ELF-1 (cell line): Measurements from ENCODE around the gene ADGRB3.

Source experiments
- DNase-seq: peaks from one replicate; pipeline ENCODE4 v3.0.0-alpha.2; 2016; ENCODE audit warnings: low read depth, low spot score

ADGRB3 gene

DNA sequence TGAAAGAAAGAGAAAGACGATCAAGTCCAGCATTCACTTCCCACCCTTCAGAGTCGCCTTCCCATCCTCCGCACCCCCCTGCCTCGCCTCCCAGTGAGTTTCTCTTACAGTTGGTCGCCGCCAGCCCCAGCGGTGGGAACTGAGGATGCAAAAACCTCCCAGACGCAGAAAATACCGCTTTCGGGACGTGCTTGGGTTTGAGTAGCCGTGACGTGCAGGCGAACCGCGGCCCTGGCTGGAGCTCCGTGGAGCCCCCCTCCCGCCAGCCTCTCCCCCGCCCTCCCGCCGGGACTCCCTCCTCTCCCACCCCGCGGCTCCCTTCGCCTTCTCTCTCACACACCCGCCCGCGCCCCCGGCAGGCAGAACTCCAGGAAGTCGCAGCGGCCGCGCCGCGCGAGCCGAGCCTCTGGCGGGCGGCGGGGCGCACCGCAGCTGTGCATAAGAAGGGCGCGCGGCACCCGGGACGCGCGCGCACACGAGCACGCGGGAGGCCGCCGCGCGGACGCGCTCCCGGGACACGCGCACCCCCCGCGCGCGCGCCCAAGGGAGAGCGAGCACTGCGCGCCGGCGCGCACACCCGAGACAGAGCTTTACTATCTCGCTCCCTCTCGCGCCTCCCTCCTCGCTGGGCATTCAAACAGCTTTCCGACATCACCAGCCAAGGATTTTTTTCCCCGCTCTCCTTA, at the start of gene ADGRB3:
Gene ADGRB3 (plus strand): TSS at position 557 of the 686 bp plus-strand sequence. CDS start 3,394 bp downstream, outside the sequence.
- peak; percentile 62 for DNase-seq

DNA sequence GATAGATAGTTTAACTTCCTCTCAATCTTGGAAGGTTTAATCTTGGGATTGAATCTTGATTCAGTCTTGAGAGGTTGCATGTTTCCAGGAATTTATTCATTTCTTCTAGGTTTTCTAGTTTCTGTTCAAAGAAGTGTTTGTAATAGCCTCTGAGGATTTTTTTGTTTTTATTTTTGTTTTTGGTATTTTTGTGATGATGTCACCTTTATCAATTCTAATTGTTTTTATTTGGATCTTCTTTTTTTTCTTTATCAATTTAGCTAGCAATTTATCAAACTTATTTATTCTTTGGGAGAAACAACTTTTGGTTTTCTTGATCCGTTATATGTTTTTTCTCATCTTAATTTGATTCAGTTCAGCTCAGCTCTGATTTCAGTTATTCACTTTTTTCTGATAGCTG, 41.5 kb upstream of the ADGRB3 start:
- DNase-seq: no peak

DNA sequence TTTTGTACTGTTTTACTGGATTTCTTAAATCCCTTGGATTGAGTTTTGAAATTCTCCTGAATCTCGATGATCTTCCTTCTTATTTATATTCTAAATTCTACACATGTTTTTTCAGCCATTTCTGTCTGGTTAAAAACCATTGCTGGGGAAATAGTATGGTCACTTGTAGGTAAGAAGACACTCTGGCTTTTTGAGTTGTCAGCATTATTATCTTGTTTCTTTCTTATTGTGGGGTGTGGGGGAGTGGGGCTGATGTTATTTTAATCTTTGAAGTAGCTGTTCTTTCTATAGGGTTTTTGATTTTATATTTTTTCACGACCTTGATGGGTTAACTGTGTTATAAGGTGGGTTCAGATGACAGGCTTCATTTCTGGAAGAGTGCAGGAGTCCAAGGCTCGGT, 37.4 kb upstream of the ADGRB3 start:
- no peak for DNase-seq

DNA sequence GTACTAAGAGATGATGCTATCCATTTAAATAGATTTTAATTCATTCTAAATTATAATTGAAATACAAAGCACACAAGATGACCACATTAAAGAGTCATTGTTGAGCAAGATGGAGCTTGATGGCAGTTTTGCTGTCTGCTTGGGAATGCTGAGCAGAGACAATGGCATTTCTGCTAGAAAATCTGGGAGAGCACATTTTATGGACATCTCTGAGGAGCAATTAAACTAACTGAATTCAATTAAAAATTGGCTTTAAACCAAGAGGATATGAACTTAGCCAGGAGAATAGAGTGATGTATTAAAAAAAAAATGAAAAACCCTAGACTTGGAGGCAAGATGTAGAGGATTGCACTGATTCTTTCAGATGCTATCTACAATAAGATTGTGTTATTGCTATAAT, 19.1 kb upstream of the ADGRB3 start:
- DNase-seq: no peak

DNA sequence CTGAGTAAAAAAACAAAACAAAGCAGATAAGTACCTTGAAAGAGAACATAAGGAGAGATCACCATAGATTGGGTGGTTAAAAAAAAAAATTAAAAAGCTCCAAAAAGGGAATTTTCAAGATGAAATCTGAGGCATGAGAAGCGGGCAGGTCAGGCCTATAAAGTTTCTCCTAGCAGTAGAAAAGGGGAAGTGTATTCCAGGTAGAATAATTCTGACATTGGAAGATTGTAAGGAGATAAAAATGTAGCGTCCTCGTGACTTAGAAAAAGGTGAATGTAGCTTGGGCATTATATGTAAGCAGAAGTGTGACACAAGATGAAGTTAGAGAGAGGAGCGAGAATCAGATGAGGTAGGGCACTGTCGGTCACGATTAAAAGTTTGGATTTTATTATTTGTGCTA, 9.1 kb upstream of the ADGRB3 start:
- DNase-seq: no peak

DNA sequence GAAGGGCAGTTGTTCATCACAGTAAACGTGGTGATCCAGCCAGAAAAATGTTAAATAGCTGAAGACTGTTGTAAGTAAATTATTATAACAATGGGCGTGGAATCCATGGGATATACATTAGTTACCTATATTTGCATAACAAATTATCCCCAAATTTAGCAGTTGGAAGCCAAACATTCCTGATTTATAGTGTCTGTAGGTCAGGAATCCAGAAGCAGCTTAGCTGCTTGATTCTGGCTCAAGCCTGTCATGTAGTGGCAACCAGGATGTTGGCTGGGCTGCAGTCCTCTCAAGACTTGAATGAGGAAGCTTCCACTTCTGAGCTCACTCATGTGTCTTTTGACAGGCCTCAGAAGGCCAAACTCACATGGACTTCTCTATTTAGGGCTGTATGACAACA, 6.9 kb upstream of the ADGRB3 start:
- no peak for DNase-seq

DNA sequence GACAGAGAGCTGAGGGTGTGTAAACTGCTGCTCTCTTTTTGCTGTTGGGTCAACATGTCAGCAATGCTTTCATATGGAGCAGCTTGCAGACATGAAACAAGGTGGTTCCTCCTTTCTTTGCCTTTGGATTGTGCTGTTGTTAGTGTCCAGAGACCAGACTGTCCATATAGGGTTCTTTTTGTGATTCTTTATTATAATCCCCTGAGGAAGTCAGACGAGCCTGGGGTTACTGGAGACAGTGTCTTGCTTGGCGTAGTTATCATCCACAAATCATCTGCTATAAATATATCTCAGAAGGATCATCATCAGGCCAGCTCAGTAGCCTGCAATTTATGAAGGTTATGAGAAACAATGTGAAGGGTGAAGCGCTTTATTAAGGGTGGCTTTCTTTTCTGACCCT, 2.3 kb upstream of the ADGRB3 start:
- no peak for DNase-seq

DNA sequence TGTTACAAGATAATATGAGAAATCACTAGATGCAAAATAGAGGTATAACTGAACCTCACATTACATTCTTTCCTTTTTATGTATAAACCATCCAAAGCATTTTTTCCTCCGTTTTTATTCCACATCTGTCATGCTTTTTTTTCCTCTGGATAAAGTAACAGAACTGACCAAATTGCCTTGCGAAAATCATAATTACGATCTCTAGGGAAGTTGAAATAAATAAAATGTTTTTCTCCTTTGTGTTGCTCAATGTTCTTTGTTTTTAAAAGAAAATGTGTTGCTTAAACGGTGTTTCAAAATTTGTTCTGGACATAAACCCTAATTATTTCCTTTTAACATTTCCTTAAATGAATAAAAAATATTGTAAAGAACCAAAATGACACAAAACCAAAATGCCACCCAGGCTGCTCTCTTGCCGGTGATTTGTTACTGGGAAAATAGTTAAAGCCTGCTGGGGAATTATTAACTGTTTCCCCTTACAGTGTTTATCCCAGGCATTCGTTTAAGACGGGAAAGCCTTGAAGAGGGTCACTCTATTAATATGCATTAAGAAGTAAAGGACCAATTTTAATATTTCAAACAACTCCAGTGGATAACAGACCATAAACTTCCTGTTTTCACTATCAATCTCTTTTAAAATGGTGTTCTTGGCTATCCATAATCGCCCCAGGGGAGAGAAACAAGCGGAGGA, 1.7 kb upstream of the ADGRB3 start:
- DNase-seq: no peak

DNA sequence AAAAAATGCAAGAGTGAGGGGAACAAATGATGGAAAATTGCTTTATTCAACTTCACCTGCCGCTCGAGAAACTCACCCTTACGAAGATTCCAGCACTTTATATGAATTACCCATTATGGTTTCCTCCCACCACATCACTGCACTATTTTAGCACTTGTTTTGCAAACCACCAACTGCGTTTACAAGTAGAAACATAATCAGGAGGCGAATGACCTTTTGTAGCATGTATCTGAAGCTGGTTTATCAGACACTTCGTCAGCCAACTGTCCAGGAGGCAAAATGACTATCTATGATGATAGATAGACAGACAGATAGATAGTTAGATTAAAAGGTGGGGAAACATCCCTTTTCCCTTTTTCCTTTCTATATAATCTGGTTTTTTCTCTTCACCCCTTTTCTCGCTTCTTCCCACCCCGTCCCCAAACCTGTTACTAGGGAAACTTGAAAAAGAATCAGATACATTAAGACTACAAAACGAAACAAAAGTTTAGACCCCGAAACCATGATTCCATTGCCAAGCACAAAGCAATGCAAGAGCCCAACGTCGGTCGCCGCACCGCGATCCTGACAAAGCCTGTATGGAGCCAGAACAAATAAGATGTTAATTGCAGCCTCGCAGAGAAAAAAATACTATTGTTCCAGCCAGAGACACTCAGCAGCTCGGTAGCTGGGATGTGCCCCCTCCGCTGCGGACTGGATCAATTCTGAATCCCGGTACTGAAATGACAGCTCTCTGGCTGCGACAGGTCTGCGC, 933 bp upstream of the ADGRB3 start:
- DNase-seq: no peak

DNA sequence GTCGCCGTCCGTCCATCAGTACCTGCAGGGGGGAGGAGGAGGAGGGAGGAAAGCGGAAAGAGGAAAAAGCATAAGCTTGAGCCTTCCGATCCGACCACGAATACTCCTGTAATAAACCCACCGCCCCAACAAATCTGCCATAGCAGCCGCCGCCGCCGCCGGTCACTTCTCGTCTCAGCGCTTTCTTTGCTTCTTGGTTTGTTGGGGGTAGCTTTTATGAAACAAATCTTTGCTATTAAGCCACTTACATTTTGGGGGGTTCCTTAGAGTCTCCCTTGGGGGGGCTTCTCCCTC, 277 bp downstream of the ADGRB3 start:
- DNase-seq: no peak

DNA sequence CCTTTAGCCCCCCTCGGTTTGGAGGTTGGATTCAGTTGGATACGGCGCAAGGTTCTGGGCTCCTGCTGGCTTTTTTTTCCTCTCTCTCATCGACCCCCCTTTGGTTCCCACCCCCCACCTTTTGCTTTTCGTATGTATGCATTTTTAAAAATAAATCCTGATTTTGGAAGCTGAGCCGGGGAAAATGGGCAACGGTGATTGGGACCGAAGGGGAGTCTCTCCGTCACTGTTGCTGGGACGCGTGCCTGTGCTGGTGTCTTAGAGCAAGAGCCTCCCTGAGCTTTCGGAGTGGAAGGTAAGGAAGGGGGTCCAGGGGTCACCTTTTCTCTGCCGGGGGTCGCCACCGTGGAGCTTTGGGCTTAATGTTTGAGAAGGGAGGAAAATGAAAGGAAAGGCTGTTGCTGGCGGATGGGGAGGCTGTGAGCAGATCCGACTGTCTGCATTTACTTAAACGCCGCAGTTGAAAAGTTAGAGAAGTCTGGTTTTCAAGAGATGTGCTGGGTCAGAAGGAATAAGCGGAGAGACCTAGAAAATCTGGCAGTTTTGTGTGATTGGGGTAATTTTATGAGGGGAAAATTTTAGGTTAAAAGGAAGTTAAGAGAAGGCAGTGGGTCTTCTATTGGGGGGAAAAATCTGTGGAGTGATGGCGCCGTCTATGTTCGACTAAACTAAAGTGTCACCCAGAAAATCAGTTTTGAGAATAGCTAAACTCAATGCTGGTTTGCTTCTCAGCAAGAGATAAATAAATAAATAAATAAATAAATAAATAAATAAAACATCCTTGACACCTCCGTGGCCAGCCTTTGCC, 828 bp downstream of the ADGRB3 start:
- peak; percentile 23 for DNase-seq

DNA sequence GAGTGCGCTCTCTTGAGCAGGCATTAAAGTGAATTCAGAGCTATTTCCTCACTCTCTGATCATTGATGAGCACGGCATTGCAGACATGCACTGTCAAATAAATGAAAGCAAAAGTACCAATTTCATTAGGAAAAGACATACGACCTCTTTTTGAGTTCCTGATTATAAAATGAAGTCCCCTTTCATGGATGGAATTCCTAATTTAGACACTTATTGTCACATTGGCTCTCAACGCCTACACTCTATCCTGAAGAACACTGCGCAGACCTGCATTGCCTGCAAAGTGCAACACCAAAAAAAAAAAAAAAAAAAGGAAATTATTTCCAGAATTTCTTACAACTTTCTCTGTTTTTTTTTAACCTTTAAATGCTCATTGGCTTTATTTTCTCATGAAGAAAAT, 1.6 kb downstream of the ADGRB3 start:
- no peak for DNase-seq

DNA sequence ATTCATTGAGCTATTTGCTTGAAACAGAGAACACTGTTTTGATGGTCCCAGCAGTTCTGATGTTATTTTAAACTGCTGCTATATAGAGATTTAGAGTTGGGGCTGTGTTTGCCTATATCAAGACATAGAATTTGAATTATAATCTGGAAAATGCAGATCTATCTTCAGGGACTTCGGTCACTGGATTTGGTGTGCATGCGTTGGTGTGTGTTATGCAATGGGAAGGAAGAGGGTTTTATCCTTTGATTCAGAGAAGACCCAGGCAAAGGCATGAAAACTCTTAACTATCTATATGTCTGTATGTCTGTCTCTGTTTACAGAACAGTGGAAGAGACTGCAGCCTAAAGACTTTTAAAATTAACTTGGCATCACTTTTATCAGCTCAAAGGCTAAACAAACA, 2.0 kb downstream of the ADGRB3 start:
- no peak for DNase-seq

DNA sequence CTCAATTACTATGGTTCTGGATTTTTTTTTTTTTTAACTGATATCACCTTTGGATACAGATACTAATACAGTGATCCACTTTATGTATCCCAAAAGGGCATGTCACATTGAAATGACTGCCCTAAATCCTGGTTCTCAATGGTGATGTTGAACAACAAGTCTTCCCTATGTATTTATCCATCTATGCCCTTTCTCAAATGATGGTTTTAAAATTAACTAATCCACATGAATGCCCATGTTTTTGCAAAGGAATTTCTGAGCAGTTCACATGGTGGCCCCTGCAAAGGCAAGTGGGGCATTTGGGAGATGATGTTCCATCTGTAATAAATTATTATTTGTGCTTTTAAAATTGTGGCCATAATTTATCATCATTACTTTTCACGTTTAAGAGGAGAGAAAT, 2.7 kb downstream of the ADGRB3 start:
- DNase-seq: no peak

DNA sequence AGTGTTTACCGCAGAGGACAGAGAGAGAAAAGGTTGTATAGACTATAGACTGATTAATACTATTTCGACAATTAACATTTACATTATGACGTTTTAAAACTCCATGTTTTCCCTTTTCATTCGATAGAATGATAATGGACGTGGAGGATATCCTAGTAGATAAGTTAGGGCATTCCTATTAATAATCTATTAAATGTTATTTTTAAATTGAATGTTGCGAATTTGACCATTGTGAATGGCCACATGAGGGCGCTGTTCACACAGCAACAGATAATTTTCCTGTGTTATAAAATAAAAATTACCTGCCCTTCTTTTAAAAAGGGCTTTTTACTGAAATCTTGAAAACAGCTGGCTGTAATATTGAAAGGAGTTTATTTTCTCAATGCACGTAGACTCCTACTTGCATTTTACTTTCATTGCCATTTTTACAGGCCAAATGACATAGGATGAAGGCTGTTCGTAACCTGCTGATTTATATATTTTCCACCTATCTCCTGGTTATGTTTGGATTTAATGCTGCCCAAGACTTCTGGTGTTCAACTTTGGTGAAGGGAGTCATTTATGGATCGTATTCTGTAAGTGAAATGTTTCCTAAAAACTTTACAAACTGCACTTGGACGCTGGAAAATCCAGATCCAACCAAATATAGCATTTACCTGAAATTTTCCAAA, 3.3 kb downstream of the ADGRB3 start:
- DNase-seq: no peak

DNA sequence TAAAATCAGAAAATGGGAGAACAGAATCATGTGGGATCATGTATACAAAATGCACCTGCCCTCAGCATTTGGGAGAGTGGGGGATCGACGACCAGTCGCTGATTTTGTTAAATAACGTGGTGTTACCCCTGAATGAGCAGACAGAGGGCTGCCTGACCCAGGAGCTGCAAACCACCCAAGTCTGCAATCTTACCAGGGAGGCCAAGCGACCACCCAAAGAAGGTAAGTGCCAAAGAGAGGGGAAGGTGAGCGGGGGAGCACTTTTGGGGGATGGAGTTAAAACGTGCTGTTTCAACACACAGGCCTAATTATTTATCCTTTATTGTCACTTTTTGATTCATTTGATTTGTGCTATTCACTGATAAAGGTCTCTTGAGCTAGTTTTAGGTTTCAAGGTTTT, 4.1 kb downstream of the ADGRB3 start:
- no peak for DNase-seq

DNA sequence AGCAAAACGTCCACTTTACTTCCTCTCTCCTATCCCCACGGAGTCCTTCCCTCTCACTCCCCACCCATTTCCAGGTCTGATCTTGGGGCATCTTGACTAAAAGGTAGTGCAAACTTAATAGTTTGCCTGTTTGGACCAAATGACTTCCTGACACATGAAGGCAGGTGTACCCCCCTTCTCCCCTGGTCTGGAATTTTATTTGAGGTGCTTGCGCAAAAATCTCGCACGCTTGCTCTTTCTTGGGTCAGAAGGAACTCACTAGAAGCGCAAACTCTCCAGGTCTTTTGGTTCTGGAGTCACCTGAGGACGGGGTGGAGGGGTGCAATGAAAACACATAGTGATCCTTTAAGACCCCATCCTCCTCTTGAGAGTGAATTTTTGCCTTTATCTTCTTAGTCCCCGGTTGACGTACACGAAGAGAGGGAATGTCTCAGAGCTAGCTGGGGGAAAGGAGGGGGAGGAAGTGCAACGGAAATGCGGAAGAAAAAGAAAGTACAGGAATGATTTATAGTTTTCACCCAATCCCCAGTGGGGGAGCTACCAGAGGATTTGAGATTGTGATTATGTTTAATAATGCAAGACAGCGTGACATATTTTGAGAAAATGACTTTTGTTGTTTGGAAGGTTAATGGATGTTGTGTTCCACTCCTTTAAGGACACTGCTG, 4.9 kb downstream of the ADGRB3 start:
- DNase-seq: no peak

DNA sequence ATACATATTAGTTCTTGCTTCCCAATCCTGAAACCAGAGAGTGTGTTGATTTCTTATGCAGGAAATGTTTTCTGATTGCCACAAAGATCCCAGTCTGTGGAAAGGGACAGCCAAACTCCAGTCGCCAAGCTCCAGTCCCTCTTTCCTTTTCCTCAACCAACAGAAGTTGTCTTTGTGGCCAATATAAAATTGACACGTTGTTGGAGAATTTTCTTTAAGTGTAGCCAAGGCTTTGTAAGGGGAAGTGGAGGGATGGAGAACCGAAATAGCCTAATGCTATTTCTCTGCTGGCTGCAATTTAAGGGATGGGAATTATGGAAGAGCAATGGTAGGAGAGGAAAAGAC, 5.4 kb downstream of the ADGRB3 start:
- DNase-seq: no peak

DNA sequence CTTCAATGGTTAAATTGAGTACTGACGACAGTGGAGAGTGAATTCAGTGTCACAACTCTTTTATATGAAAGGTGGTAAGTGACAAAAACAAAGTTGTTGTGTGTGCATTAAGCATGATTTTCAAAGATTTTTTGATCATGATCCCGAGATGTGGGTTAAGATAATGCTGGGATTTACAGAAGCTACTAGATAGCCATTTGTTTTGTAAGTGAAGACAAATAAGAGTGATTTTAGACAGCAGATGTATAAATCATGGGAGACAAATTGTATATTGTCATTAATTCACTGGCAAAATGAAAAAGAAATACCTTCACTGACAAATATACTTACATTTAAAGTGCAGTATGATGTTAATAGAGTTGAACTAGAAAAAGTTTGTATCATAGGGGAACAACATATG, 6.1 kb downstream of the ADGRB3 start:
- no peak for DNase-seq

DNA sequence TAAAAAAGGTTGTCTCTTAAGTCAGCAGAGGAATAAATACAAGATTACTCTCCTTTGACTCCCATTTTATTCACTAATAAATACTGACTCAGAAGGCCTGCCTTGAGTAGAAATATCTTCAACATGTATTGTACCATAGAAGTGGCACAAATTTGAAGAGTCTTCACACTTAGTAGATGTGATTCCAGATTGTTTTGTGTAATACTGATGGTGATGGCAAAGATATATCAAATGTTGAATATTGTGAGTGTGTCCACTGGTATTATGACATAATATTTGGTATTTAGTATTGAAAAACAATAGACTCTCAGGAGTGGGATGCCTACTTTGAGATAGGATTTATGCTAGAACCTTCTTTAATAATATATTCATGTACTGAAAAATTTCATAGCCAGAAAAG, 7.0 kb downstream of the ADGRB3 start:
- no peak for DNase-seq

DNA sequence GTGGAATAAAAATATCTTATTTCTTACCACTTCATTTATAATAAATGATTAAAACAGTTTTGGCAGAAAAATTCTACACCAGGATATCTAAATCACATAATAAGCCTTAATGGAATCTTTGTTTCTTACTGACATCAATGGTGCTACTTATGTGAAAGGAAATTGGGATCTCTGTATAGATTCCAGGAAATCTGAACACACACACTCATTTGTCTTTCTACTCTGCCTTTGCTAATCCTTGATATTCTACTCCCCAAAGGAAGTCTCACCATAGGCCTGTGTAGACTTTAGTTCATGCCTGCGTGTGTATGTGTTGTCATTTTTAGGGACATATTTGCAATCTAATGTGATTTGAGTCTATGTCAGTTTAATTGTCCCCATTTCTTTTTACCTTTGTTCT, 7.9 kb downstream of the ADGRB3 start:
- no peak for DNase-seq
